GM23338 (cell line): Measurements from ENCODE around the gene GALNT6. TPM values are rescaled to one million over a fixed set of nuclear protein-coding genes. Genes with fewer than 3 reads are reported as not detected.

Experiments used
- ATAC-seq: fragments of 200-7000 bp; cut with Tn5 transposase; 3 replicates; pipeline ENCODE4 v1.9.1; 2020
- DNase-seq: peaks from one replicate; pipeline ENCODE4 v3.0.0-alpha.2; 2015; ENCODE audit warnings: low spot score
- H2AFZ ChIP-seq: fragments of 200-600 bp; sonication (generic); 2 replicates; pipeline ENCODE4 v1.8.0; 2016; ENCODE audit warnings: antibody characterized with exemption, mild to moderate bottlenecking, moderate library complexity
- H3F3A ChIP-seq: fragments of 200-600 bp; sonication (generic); replicated peaks from 2 replicates; pipeline ENCODE4 v1.8.0; 2017; ENCODE audit warnings: antibody characterized with exemption, mixed run types, low read depth
- H3K27ac ChIP-seq: fragments of 200-600 bp; sonication (generic); 2 replicates; pipeline ENCODE4 v1.6.1; 2016; ENCODE audit warnings: low read depth
- H3K27me3 ChIP-seq: fragments of 200-600 bp; sonication (generic); 2 replicates; pipeline ENCODE4 v1.8.0; 2016; ENCODE audit warnings: mild to moderate bottlenecking, mixed run types, moderate library complexity; ENCODE audit not compliant: insufficient read depth
- H3K36me3 ChIP-seq: fragments of 200-600 bp; sonication (generic); 2 replicates; pipeline ENCODE4 v1.8.0; 2016; ENCODE audit warnings: mild to moderate bottlenecking; ENCODE audit not compliant: insufficient read depth
- H3K4me1 ChIP-seq: fragments of 200-600 bp; sonication (generic); 2 replicates; pipeline ENCODE4 v1.8.0; 2016; ENCODE audit warnings: mild to moderate bottlenecking, moderate library complexity; ENCODE audit not compliant: insufficient read depth
- H3K4me2 ChIP-seq: fragments of 200-600 bp; sonication (generic); 2 replicates; pipeline ENCODE4 v1.7.1; 2017; ENCODE audit warnings: mixed run types
- H3K4me3 ChIP-seq: fragments of 200-600 bp; sonication (generic); 2 replicates; pipeline ENCODE4 v1.6.1; 2016; ENCODE audit warnings: mixed run types
- H3K79me2 ChIP-seq: fragments of 200-600 bp; sonication (generic); replicated peaks from 2 replicates; pipeline ENCODE4 v1.8.0; 2017; ENCODE audit warnings: mild to moderate bottlenecking; ENCODE audit not compliant: insufficient read depth
- H3K9me2 ChIP-seq: fragments of 200-600 bp; sonication (generic); 2 replicates; pipeline ENCODE4 v1.8.0; 2017; ENCODE audit not compliant: insufficient read depth
- H4K20me1 ChIP-seq: fragments of 200-600 bp; sonication (generic); replicated peaks from 2 replicates; pipeline ENCODE4 v1.8.0; 2017; ENCODE audit warnings: mild to moderate bottlenecking; ENCODE audit not compliant: insufficient read depth
- H3K27ac Mint-ChIP-seq: 2 replicates; pipeline ENCODE4 v1.8.0; 2020; ENCODE audit warnings: inconsistent platforms, mild to moderate bottlenecking, moderate library complexity, mixed read lengths
- H3K27me3 Mint-ChIP-seq: 3 replicates; pipeline ENCODE4 v1.8.0; 2022; ENCODE audit warnings: low read depth, mild to moderate bottlenecking, moderate library complexity, mixed read lengths, inconsistent platforms; ENCODE audit not compliant: insufficient read depth, poor library complexity
- H3K36me3 Mint-ChIP-seq: 3 replicates; pipeline ENCODE4 v1.8.0; 2021; ENCODE audit warnings: low read depth, mild to moderate bottlenecking, inconsistent platforms, moderate library complexity, mixed read lengths
- H3K4me1 Mint-ChIP-seq: 3 replicates; pipeline ENCODE4 v1.8.0; 2020; ENCODE audit warnings: mild to moderate bottlenecking, inconsistent platforms, mixed read lengths
- H3K4me3 Mint-ChIP-seq: 3 replicates; pipeline ENCODE4 v1.8.0; 2021; ENCODE audit warnings: moderate library complexity, mild to moderate bottlenecking, inconsistent platforms, mixed read lengths
- H3K9me3 Mint-ChIP-seq: 3 replicates; pipeline ENCODE4 v1.8.0; 2020; ENCODE audit warnings: moderate library complexity, mild to moderate bottlenecking, inconsistent platforms, mixed read lengths
- CREB1 ChIP-seq: fragments of 250-450 bp; sonication (Bioruptor Pico); IDR thresholded peaks from 2 replicates; pipeline ENCODE4 v1.5.0; 2020; ENCODE audit warnings: low read depth, mild to moderate bottlenecking, moderate library complexity
- EZH2 ChIP-seq: fragments of 200-600 bp; sonication (generic); IDR thresholded peaks from one replicate; pipeline ENCODE4 v1.8.0; 2017; ENCODE audit warnings: antibody characterized with exemption, mild to moderate bottlenecking, low read depth; ENCODE audit not compliant: unreplicated experiment
- EZH2phosphoT487 ChIP-seq: fragments of 200-600 bp; sonication (generic); IDR thresholded peaks from one replicate; pipeline ENCODE4 v1.8.1; 2018; ENCODE audit warnings: antibody characterized with exemption; ENCODE audit not compliant: unreplicated experiment
- JUNB ChIP-seq: IDR thresholded peaks from one replicate; pipeline ENCODE4 v1.6.1; 2016; ENCODE audit warnings: antibody characterized with exemption; ENCODE audit not compliant: unreplicated experiment
- NANOG ChIP-seq: IDR thresholded peaks from 2 replicates; pipeline ENCODE4 v1.6.1; 2016; ENCODE audit warnings: antibody characterized with exemption, borderline replicate concordance
- POLR2AphosphoS5 ChIP-seq: IDR thresholded peaks from 2 replicates; pipeline ENCODE4 v1.6.1; 2016; ENCODE audit warnings: antibody characterized with exemption, low read depth
- STAT1 ChIP-seq: IDR thresholded peaks from one replicate; pipeline ENCODE4 v1.6.1; 2016; ENCODE audit warnings: antibody characterized with exemption; ENCODE audit not compliant: unreplicated experiment
- ZNF114 ChIP-seq: fragments of 250-450 bp; sonication (Bioruptor Pico); IDR thresholded peaks from 2 replicates; pipeline ENCODE4 v1.5.0; 2020; ENCODE audit warnings: mild to moderate bottlenecking, moderate library complexity
- ZNF331 ChIP-seq: fragments of 250-450 bp; sonication (Bioruptor Pico); IDR thresholded peaks from 2 replicates; pipeline ENCODE4 v1.5.0; 2020; ENCODE audit warnings: low read depth, mild to moderate bottlenecking, moderate library complexity
- polyA plus RNA-seq: library from polyadenylated mRNA; unstranded; fragments of >200 nt; fragmentation: Nextera tagmentation; extraction: Ambion mirVana; gene quantifications from 2 replicates; pipeline ENCODE4 v1.2.1, GENCODE V29; 2016
- total RNA-seq: library from RNA; depleted of rRNA; stranded (reverse); fragments of >200 nt; shearing (Covaris generic); gene quantifications from 2 replicates; pipeline ENCODE4 v1.2.3, GENCODE V29; 2014
- TF ChIP-seq, protein P1 (sequence below): IDR thresholded peaks from 2 replicates; pipeline ENCODE4 v1.6.1; 2016; ENCODE audit warnings: antibody characterized with exemption
- TF ChIP-seq, protein P2 (sequence below), 2 experiments: fragments of 200-600 bp in 1 of 2; sonication (generic) in 1 of 2; conservative IDR thresholded peaks; 2 replicates each; pipeline versions ENCODE4 v1.5.1 to v1.6.1; 2016 to 2017; ENCODE audit warnings: antibody characterized with exemption in 2 of 2, low read depth in 2 of 2, mild to moderate bottlenecking in 2 of 2, moderate library complexity in 1 of 2
- TF ChIP-seq, protein P3 (sequence below): IDR thresholded peaks from one replicate; pipeline ENCODE4 v1.6.1; 2018; ENCODE audit warnings: antibody characterized with exemption; ENCODE audit not compliant: unreplicated experiment
- TF ChIP-seq, protein P4 (sequence below): fragments of 250-450 bp; sonication (Bioruptor Pico); IDR thresholded peaks from 2 replicates; pipeline ENCODE4 v1.5.0; 2020; ENCODE audit warnings: mild to moderate bottlenecking, moderate library complexity

The GALNT6 gene
- total and polyA plus RNA-seq, 2 experiments from 2014 or later = 8.1 to 18.6 TPM

DNA sequence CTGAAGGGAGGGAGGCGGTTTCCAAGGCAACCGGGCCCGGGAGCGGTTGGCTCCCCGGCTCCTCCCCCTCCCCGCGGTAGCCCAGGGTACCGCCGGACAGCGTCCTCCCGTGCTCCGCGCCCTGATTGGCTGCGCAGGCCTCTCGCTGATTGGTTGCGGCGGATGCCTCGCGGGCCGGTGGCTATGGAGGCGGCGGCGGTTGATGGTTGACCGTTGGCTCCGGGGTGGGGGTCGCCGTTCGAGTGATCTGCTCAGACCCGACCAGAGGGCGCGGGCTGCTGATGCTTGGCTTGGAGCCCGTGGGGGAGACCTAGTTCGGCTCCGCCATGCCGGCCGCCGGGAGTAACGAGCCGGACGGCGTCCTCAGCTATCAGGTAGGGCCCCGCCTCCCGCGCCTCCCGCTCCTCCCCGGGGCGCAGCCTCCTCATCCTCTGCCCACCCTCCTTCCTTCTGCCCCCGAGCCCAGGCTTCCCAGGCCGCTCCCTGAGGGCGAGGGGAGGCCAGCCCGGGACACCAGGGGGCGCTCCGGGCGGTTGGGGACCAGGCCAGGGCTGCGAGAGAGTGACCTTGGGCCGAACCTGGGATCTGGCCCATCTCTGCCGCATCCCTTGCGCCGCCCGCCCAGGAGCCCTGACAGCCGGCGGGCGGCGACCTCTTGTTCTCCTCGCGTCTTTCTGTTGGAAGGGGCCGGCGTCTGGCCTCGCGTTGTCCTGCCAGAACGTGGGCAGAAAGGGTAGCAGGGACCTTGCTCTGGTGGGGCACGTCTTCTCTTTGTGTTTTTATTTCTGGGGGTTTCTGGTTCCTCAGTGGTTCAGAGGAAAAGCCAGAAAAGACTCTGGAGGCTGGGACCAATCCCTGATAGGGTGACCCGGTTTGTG lies 33.7 kb upstream of the GALNT6 start, which contains the start of gene SLC4A8:
TSS of gene SLC4A8 (plus strand) at position 170 of the 878 bp plus-strand sequence. CDS start at position 327, 157 bp downstream.
- no peaks in the 10 kb centered on the region for H3K9me2 ChIP-seq
- Mint-ChIP-seq H3K9me3 (no peaks in the 10 kb centered on the region), H3K4me3 (peak within 1 kb of the TSS; percentile 78), H3K36me3 (no peaks in the 10 kb centered on the region; the same call in 2 of the 3 replicates), H3K27ac (no peak within 1 kb of the TSS), H3K4me1 (peaks cover 20% of the 10 kb centered on the region), H3K27me3 (peaks cover 5% of the 10 kb centered on the region)
- H4K20me1 ChIP-seq = peaks cover 7% of the 10 kb centered on the region
- no peaks in the 10 kb centered on the region for H3K27me3 ChIP-seq
- peaks cover 31% of the 10 kb centered on the region for H3K4me1 ChIP-seq
- H3K4me2 ChIP-seq = peak within 1 kb of the TSS; percentile 94
- peak within 1 kb of the TSS; percentile 79 for H3K4me3 ChIP-seq
- H3K27ac ChIP-seq = peak within 1 kb of the TSS; percentile 52; the same call in 1 of the 2 replicates
- TF ChIP-seq, protein P1, sequence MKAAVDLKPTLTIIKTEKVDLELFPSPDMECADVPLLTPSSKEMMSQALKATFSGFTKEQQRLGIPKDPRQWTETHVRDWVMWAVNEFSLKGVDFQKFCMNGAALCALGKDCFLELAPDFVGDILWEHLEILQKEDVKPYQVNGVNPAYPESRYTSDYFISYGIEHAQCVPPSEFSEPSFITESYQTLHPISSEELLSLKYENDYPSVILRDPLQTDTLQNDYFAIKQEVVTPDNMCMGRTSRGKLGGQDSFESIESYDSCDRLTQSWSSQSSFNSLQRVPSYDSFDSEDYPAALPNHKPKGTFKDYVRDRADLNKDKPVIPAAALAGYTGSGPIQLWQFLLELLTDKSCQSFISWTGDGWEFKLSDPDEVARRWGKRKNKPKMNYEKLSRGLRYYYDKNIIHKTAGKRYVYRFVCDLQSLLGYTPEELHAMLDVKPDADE = no peak
- TF ChIP-seq, protein P2, sequence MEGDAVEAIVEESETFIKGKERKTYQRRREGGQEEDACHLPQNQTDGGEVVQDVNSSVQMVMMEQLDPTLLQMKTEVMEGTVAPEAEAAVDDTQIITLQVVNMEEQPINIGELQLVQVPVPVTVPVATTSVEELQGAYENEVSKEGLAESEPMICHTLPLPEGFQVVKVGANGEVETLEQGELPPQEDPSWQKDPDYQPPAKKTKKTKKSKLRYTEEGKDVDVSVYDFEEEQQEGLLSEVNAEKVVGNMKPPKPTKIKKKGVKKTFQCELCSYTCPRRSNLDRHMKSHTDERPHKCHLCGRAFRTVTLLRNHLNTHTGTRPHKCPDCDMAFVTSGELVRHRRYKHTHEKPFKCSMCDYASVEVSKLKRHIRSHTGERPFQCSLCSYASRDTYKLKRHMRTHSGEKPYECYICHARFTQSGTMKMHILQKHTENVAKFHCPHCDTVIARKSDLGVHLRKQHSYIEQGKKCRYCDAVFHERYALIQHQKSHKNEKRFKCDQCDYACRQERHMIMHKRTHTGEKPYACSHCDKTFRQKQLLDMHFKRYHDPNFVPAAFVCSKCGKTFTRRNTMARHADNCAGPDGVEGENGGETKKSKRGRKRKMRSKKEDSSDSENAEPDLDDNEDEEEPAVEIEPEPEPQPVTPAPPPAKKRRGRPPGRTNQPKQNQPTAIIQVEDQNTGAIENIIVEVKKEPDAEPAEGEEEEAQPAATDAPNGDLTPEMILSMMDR (conservative IDR thresholded peaks at IDR 0.05; ENCODE audit: low read depth in 2 of 2) = peak; percentile 76 to 94
- TF ChIP-seq EZH2phosphoT487 (no peak), JUNB (no peak), NANOG (no peak), ZNF114 (CRISPR knock-in tag) (no peak), STAT1 (no peak), ZNF331 (CRISPR knock-in tag) (no peak), CREB1 (peak; percentile 31; the same call in 1 of the 2 replicates), EZH2 (no peak), POLR2AphosphoS5 (peak; percentile 75)
- TF ChIP-seq, protein P3, sequence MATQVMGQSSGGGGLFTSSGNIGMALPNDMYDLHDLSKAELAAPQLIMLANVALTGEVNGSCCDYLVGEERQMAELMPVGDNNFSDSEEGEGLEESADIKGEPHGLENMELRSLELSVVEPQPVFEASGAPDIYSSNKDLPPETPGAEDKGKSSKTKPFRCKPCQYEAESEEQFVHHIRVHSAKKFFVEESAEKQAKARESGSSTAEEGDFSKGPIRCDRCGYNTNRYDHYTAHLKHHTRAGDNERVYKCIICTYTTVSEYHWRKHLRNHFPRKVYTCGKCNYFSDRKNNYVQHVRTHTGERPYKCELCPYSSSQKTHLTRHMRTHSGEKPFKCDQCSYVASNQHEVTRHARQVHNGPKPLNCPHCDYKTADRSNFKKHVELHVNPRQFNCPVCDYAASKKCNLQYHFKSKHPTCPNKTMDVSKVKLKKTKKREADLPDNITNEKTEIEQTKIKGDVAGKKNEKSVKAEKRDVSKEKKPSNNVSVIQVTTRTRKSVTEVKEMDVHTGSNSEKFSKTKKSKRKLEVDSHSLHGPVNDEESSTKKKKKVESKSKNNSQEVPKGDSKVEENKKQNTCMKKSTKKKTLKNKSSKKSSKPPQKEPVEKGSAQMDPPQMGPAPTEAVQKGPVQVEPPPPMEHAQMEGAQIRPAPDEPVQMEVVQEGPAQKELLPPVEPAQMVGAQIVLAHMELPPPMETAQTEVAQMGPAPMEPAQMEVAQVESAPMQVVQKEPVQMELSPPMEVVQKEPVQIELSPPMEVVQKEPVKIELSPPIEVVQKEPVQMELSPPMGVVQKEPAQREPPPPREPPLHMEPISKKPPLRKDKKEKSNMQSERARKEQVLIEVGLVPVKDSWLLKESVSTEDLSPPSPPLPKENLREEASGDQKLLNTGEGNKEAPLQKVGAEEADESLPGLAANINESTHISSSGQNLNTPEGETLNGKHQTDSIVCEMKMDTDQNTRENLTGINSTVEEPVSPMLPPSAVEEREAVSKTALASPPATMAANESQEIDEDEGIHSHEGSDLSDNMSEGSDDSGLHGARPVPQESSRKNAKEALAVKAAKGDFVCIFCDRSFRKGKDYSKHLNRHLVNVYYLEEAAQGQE = no peak
- TF ChIP-seq, protein P4, sequence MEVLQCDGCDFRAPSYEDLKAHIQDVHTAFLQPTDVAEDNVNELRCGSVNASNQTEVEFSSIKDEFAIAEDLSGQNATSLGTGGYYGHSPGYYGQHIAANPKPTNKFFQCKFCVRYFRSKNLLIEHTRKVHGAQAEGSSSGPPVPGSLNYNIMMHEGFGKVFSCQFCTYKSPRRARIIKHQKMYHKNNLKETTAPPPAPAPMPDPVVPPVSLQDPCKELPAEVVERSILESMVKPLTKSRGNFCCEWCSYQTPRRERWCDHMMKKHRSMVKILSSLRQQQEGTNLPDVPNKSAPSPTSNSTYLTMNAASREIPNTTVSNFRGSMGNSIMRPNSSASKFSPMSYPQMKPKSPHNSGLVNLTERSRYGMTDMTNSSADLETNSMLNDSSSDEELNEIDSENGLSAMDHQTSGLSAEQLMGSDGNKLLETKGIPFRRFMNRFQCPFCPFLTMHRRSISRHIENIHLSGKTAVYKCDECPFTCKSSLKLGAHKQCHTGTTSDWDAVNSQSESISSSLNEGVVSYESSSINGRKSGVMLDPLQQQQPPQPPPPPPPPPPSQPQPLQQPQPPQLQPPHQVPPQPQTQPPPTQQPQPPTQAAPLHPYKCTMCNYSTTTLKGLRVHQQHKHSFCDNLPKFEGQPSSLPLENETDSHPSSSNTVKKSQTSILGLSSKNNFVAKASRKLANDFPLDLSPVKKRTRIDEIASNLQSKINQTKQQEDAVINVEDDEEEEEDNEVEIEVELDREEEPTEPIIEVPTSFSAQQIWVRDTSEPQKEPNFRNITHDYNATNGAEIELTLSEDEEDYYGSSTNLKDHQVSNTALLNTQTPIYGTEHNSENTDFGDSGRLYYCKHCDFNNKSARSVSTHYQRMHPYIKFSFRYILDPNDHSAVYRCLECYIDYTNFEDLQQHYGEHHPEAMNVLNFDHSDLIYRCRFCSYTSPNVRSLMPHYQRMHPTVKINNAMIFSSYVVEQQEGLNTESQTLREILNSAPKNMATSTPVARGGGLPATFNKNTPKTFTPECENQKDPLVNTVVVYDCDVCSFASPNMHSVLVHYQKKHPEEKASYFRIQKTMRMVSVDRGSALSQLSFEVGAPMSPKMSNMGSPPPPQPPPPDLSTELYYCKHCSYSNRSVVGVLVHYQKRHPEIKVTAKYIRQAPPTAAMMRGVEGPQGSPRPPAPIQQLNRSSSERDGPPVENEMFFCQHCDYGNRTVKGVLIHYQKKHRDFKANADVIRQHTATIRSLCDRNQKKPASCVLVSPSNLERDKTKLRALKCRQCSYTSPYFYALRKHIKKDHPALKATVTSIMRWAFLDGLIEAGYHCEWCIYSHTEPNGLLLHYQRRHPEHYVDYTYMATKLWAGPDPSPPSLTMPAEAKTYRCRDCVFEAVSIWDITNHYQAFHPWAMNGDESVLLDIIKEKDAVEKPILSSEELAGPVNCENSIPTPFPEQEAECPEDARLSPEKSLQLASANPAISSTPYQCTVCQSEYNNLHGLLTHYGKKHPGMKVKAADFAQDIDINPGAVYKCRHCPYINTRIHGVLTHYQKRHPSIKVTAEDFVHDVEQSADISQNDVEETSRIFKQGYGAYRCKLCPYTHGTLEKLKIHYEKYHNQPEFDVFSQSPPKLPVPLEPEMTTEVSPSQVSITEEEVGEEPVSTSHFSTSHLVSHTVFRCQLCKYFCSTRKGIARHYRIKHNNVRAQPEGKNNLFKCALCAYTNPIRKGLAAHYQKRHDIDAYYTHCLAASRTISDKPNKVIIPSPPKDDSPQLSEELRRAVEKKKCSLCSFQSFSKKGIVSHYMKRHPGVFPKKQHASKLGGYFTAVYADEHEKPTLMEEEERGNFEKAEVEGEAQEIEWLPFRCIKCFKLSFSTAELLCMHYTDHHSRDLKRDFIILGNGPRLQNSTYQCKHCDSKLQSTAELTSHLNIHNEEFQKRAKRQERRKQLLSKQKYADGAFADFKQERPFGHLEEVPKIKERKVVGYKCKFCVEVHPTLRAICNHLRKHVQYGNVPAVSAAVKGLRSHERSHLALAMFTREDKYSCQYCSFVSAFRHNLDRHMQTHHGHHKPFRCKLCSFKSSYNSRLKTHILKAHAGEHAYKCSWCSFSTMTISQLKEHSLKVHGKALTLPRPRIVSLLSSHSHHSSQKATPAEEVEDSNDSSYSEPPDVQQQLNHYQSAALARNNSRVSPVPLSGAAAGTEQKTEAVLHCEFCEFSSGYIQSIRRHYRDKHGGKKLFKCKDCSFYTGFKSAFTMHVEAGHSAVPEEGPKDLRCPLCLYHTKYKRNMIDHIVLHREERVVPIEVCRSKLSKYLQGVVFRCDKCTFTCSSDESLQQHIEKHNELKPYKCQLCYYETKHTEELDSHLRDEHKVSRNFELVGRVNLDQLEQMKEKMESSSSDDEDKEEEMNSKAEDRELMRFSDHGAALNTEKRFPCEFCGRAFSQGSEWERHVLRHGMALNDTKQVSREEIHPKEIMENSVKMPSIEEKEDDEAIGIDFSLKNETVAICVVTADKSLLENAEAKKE = no peak
- H3K36me3 ChIP-seq = no peaks in the 10 kb centered on the region
- DNase-seq (peak; percentile 99), ATAC-seq (peak; percentile 93)
- H2AFZ ChIP-seq = peak within 1 kb of the TSS; percentile 98
- peaks cover 8% of the 10 kb centered on the region; the same call in 1 of the 2 replicates for H3F3A ChIP-seq
- peaks cover 19% of the 10 kb centered on the region for H3K79me2 ChIP-seq
